Loucy (cell line): ENCODE measurements around the gene CCDC149.

Experiments
- H2AFZ ChIP-seq: fragments of 200-600 bp; sonication (generic); 2 replicates; pipeline ENCODE4 v1.6.0; 2016; ENCODE audit warnings: antibody characterized with exemption, mild to moderate bottlenecking, low read length, moderate library complexity
- H3F3A ChIP-seq: fragments of 200-600 bp; 2 replicates; pipeline ENCODE4 v1.6.0; 2016; ENCODE audit warnings: antibody characterized with exemption, low read depth, mild to moderate bottlenecking
- H3K27me3 ChIP-seq: fragments of 200-600 bp; sonication (generic); 2 replicates; pipeline ENCODE4 v1.6.1; 2014; ENCODE audit warnings: low read length, mild to moderate bottlenecking; ENCODE audit not compliant: insufficient read depth, poor library complexity, severe bottlenecking
- H3K36me3 ChIP-seq: fragments of 200-600 bp; sonication (generic); 2 replicates; pipeline ENCODE4 v1.6.1; 2016; ENCODE audit warnings: low read length; ENCODE audit not compliant: insufficient read depth
- H3K4me1 ChIP-seq: fragments of 200-600 bp; sonication (generic); 2 replicates; pipeline ENCODE4 v1.5.1; 2014; ENCODE audit warnings: low read length, mild to moderate bottlenecking; ENCODE audit not compliant: insufficient read depth, poor library complexity, severe bottlenecking
- H3K4me2 ChIP-seq: fragments of 200-600 bp; sonication (generic); 2 replicates; pipeline ENCODE4 v1.6.0; 2014; ENCODE audit warnings: antibody characterized with exemption, low read length, low read depth, mild to moderate bottlenecking; ENCODE audit not compliant: poor library complexity, severe bottlenecking
- H3K4me3 ChIP-seq: fragments of 200-600 bp; sonication (generic); 2 replicates; pipeline ENCODE4 v1.5.1; 2014; ENCODE audit warnings: low read length, mild to moderate bottlenecking, mixed read lengths; ENCODE audit not compliant: poor library complexity, severe bottlenecking
- H3K79me2 ChIP-seq: fragments of 200-600 bp; sonication (generic); 2 replicates; pipeline ENCODE4 v1.6.1; 2014; ENCODE audit warnings: low read length; ENCODE audit not compliant: insufficient read depth
- H3K9ac ChIP-seq: fragments of 200-600 bp; sonication (generic); 2 replicates; pipeline ENCODE4 v1.6.0; 2014; ENCODE audit warnings: mild to moderate bottlenecking, low read depth, low read length, moderate library complexity; ENCODE audit not compliant: poor library complexity, severe bottlenecking
- H3K9me2 ChIP-seq: fragments of 200-600 bp; sonication (generic); replicated peaks from 2 replicates; pipeline ENCODE4 v1.6.1; 2016; ENCODE audit warnings: low read depth, low read length, mixed read lengths
- H3K9me3 ChIP-seq: fragments of 200-600 bp; sonication (generic); 2 replicates; pipeline ENCODE4 v1.6.1; 2014; ENCODE audit warnings: mild to moderate bottlenecking, antibody characterized with exemption, low read length, low read depth; ENCODE audit not compliant: insufficient read depth
- H4K20me1 ChIP-seq: fragments of 200-600 bp; sonication (generic); 2 replicates; pipeline ENCODE4 v1.6.0; 2014; ENCODE audit warnings: antibody characterized with exemption, low read length, mild to moderate bottlenecking; ENCODE audit not compliant: insufficient read depth, poor library complexity, severe bottlenecking
- EZH2phosphoT487 ChIP-seq: fragments of 200-600 bp; IDR thresholded peaks from 2 replicates; pipeline ENCODE4 v1.6.1; 2018; ENCODE audit warnings: antibody characterized with exemption, mild to moderate bottlenecking, moderate library complexity, borderline replicate concordance
- TF ChIP-seq, protein P1 (sequence below): fragments of 200-600 bp; sonication (generic); conservative IDR thresholded peaks from 2 replicates; pipeline ENCODE4 v1.5.1; 2014; ENCODE audit warnings: mild to moderate bottlenecking, antibody characterized with exemption, low read length

Gene CCDC149

DNA sequence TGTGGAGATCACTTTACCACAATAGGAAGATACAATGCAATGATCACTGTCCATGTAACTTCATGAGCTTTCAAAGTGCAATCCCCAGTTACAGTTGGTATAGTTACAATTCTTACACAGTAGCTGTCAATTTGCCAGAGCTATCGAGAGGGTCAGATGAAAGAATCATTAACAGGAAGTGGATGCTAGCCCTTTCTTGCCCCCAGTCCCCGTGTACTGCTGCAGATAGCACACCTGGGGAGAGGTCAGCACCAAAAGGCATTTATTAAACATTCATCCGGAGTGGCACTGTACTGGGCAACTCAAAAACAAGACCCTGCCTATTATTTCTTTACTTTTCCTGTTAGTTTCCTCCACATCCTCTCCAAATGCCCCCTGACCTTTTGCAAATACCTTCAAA, 69.7 kb downstream of the CCDC149 start:
- Histone ChIP-seq H3K27me3 (no peaks in the 10 kb centered on the region), H3K4me1 (no peaks in the 10 kb centered on the region), H3K36me3 (no peaks in the 10 kb centered on the region), H3F3A (no peaks in the 10 kb centered on the region), H2AFZ (no peak overlapping the region), H3K9me2 (no peaks in the 10 kb centered on the region), H3K9me3 (no peaks in the 10 kb centered on the region; the same call in 1 of the 2 replicates), H4K20me1 (no peaks in the 10 kb centered on the region), H3K4me3 (no peak overlapping the region), H3K79me2 (no peaks in the 10 kb centered on the region), H3K4me2 (no peak overlapping the region), H3K9ac (no peak overlapping the region)
- TF ChIP-seq EZH2phosphoT487: no peak
- TF ChIP-seq, protein P1, sequence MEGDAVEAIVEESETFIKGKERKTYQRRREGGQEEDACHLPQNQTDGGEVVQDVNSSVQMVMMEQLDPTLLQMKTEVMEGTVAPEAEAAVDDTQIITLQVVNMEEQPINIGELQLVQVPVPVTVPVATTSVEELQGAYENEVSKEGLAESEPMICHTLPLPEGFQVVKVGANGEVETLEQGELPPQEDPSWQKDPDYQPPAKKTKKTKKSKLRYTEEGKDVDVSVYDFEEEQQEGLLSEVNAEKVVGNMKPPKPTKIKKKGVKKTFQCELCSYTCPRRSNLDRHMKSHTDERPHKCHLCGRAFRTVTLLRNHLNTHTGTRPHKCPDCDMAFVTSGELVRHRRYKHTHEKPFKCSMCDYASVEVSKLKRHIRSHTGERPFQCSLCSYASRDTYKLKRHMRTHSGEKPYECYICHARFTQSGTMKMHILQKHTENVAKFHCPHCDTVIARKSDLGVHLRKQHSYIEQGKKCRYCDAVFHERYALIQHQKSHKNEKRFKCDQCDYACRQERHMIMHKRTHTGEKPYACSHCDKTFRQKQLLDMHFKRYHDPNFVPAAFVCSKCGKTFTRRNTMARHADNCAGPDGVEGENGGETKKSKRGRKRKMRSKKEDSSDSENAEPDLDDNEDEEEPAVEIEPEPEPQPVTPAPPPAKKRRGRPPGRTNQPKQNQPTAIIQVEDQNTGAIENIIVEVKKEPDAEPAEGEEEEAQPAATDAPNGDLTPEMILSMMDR: no peak

DNA sequence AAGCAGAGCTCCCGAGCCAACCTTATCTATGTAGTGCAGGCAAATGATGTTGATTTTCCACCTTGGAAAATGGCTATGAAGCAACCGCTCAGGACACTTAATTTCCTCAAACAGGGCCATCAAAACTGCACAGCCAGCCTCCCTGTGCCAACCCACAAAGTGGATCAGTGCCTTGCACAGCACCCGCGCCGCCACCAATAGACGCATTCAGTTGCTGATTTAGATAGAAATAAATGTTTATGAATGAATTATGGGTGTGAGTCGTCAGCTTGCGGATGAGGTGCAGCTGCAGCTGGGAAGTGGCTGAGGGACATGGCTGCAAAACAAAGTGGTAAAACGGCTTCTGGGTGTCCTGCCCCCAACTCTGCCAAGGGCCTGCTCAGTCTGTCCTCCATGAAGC, 70.5 kb downstream of the CCDC149 start:
- Histone ChIP-seq H3K36me3 (no peaks in the 10 kb centered on the region), H3K4me3 (no peak overlapping the region), H3K4me2 (no peak overlapping the region), H3K4me1 (no peaks in the 10 kb centered on the region), H3K9ac (no peak overlapping the region), H3F3A (no peaks in the 10 kb centered on the region), H3K27me3 (no peaks in the 10 kb centered on the region), H4K20me1 (no peaks in the 10 kb centered on the region), H3K9me2 (no peaks in the 10 kb centered on the region), H3K9me3 (no peaks in the 10 kb centered on the region; the same call in 1 of the 2 replicates), H3K79me2 (no peaks in the 10 kb centered on the region), H2AFZ (no peak overlapping the region)
- TF ChIP-seq, protein P1: no peak
- no peak for TF ChIP-seq EZH2phosphoT487

DNA sequence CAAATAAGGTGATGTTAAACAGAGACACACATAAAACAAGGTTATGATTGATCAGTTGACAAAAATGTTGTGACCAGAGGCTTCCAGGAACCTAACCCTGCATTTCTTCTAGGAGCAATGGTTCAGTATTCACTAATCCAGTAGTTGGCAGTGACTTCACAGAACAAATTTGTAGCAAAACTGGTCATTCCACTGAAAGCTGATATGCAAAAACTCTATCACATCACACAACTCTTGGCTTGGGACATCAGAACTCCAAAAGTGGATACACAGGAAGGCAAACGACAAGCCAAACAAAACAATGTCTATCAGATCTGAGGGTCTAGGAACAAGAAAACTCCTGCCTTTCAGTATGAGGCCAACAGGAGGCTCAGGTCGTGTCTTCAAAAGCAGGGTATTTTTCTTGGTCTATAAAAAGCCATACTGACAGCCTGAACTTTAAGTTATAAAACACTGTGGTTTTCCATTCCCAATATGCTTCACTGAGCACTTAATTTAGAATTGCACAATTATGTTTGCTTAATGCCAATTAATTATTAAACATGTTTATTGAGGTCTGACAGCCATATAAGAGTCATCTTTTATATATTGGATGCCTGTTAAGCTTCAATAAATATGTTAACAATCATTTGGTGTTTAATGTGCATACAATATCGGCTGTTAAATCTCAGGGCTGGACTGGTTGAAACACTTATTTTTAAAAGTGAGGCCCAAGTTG, 71.9 kb downstream of the CCDC149 start:
- no peaks in the 10 kb centered on the region for H3K36me3 ChIP-seq
- H3K4me2 ChIP-seq: no peak overlapping the region
- H3K27me3 ChIP-seq: no peaks in the 10 kb centered on the region
- H3K9me2 ChIP-seq: no peaks in the 10 kb centered on the region
- H3K9me3 ChIP-seq: no peaks in the 10 kb centered on the region; the same call in 1 of the 2 replicates
- H3F3A ChIP-seq: no peaks in the 10 kb centered on the region
- no peaks in the 10 kb centered on the region for H3K79me2 ChIP-seq
- no peaks in the 10 kb centered on the region for H4K20me1 ChIP-seq
- H3K4me1 ChIP-seq: no peaks in the 10 kb centered on the region
- H2AFZ ChIP-seq: no peak overlapping the region
- TF ChIP-seq EZH2phosphoT487: no peak
- TF ChIP-seq, protein P1: no peak
- no peak overlapping the region for H3K4me3 ChIP-seq
- no peak overlapping the region for H3K9ac ChIP-seq
